Smooth muscle cell (in vitro differentiated cells): ENCODE results near the gene TUBD1. TPM values are rescaled to one million over a fixed set of nuclear protein-coding genes. Genes with fewer than 3 reads are reported as not detected.
"Not testable (repeated sequence)": the region's sequence is repeated elsewhere in the genome, so short reads cannot be mapped to it uniquely, and the experiment has no call there.

Experiments
- DNase-seq: peaks from one replicate; lab custom pipeline; 2025; ENCODE audit not compliant: unreplicated experiment; lab: John Stamatoyannopoulos, UW
- H2AFZ ChIP-seq: fragments of 200-600 bp; sonication (generic); 2 replicates; pipeline ENCODE4 v1.6.0; 2016; ENCODE audit warnings: antibody characterized with exemption, low read depth, mild to moderate bottlenecking
- H3F3A ChIP-seq: fragments of 200-600 bp; sonication (generic); 2 replicates; pipeline ENCODE4 v1.6.0; 2017; ENCODE audit warnings: antibody characterized with exemption, low read depth
- H3K27ac ChIP-seq: fragments of 200-600 bp; sonication (generic); 2 replicates; pipeline ENCODE4 v1.5.1; 2016; ENCODE audit warnings: low read depth, mild to moderate bottlenecking
- H3K27me3 ChIP-seq: fragments of 200-600 bp; sonication (generic); 2 replicates; pipeline ENCODE4 v1.6.1; 2016; ENCODE audit warnings: low read depth, mild to moderate bottlenecking
- H3K36me3 ChIP-seq: fragments of 200-600 bp; sonication (generic); 2 replicates; pipeline ENCODE4 v1.5.1; 2016; ENCODE audit warnings: low read depth
- H3K4me1 ChIP-seq: fragments of 200-600 bp; sonication (generic); 2 replicates; pipeline ENCODE4 v1.5.1; 2016; ENCODE audit warnings: low read depth
- H3K4me2 ChIP-seq: fragments of 200-600 bp; sonication (generic); 2 replicates; pipeline ENCODE4 v1.6.0; 2016; ENCODE audit warnings: mild to moderate bottlenecking
- H3K4me3 ChIP-seq: fragments of 200-600 bp; sonication (generic); 2 replicates; pipeline ENCODE4 v1.5.1; 2016; ENCODE audit warnings: mild to moderate bottlenecking
- H3K79me2 ChIP-seq: fragments of 200-600 bp; sonication (generic); 2 replicates; pipeline ENCODE4 v1.6.0; 2016; ENCODE audit warnings: low read depth, mild to moderate bottlenecking
- H3K9ac ChIP-seq: fragments of 200-600 bp; sonication (generic); 2 replicates; pipeline ENCODE4 v1.6.0; 2016; ENCODE audit warnings: low read depth
- H3K9me3 ChIP-seq: fragments of 200-600 bp; sonication (generic); replicated peaks from 2 replicates; pipeline ENCODE4 v1.5.1; 2016; ENCODE audit warnings: low read depth
- H4K20me1 ChIP-seq: fragments of 200-600 bp; sonication (generic); 2 replicates; pipeline ENCODE4 v1.6.0; 2016; ENCODE audit warnings: low read depth
- whole genome bisulfite sequencing: methylation state at CpG from one replicate; pipeline ENCODE4 v1.1.7; 2016; ENCODE audit warnings: low lambda C conversion rate; 5-methylcytosine and 5-hydroxymethylcytosine counted together
- polyA plus RNA-seq: library from polyadenylated mRNA; unstranded; fragments of >200 nt; fragmentation: Nextera tagmentation; extraction: Ambion mirVana; gene quantifications from 2 replicates; pipeline ENCODE4 v1.2.1, GENCODE V29; 2016
- total RNA-seq: library from RNA; depleted of rRNA; stranded (reverse); fragments of >200 nt; gene quantifications from 2 replicates; pipeline ENCODE4 v1.2.3, GENCODE V29; 2014
- TF ChIP-seq, protein P1 (sequence below): fragments of 200-600 bp; sonication (generic); IDR thresholded peaks from 2 replicates; pipeline ENCODE4 v1.5.1; 2017; ENCODE audit warnings: borderline replicate concordance, mild to moderate bottlenecking, antibody characterized with exemption; ENCODE audit not compliant: insufficient read depth, poor library complexity, severe bottlenecking

Gene TUBD1
- total and polyA plus RNA-seq, 2 experiments from 2014 or later, result 10.3 to 21.8 TPM

GRCh38 chr17:59876107-59876506, 16.6 kb downstream of the TUBD1 start:
- DNase-seq, result no peak
- TF ChIP-seq, protein P1, sequence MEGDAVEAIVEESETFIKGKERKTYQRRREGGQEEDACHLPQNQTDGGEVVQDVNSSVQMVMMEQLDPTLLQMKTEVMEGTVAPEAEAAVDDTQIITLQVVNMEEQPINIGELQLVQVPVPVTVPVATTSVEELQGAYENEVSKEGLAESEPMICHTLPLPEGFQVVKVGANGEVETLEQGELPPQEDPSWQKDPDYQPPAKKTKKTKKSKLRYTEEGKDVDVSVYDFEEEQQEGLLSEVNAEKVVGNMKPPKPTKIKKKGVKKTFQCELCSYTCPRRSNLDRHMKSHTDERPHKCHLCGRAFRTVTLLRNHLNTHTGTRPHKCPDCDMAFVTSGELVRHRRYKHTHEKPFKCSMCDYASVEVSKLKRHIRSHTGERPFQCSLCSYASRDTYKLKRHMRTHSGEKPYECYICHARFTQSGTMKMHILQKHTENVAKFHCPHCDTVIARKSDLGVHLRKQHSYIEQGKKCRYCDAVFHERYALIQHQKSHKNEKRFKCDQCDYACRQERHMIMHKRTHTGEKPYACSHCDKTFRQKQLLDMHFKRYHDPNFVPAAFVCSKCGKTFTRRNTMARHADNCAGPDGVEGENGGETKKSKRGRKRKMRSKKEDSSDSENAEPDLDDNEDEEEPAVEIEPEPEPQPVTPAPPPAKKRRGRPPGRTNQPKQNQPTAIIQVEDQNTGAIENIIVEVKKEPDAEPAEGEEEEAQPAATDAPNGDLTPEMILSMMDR, result no peak
- Histone ChIP-seq H3K36me3 (no peaks in the 10 kb centered on the region), H3K4me1 (no peaks in the 10 kb centered on the region), H3K27ac (no peak overlapping the region), H3K4me2 (no peak overlapping the region), H3K4me3 (no peak overlapping the region), H3K79me2 (no peaks in the 10 kb centered on the region), H4K20me1 (no peaks in the 10 kb centered on the region), H3F3A (no peaks in the 10 kb centered on the region), H2AFZ (no peak overlapping the region), H3K27me3 (no peaks in the 10 kb centered on the region), H3K9ac (no peak overlapping the region), H3K9me3 (no peaks in the 10 kb centered on the region)
- WGBS, result 96% methylated on average over 3 of the region's 3 CpGs

- no peak overlapping the region for H3K4me3 ChIP-seq
- WGBS, result 94% methylated on average over 2 of the region's 2 CpGs
- H3K27me3 ChIP-seq, result no peaks in the 10 kb centered on the region
- H3K4me2 ChIP-seq, result no peak overlapping the region
- H3K36me3 ChIP-seq, result no peaks in the 10 kb centered on the region
- H3K79me2 ChIP-seq, result no peaks in the 10 kb centered on the region
- no peaks in the 10 kb centered on the region for H4K20me1 ChIP-seq
- no peaks in the 10 kb centered on the region for H3K4me1 ChIP-seq
- no peaks in the 10 kb centered on the region for H3F3A ChIP-seq
- H3K9me3 ChIP-seq, result no peaks in the 10 kb centered on the region
- TF ChIP-seq, protein P1, result no peak
- no peak overlapping the region for H3K9ac ChIP-seq
- no peak overlapping the region for H3K27ac ChIP-seq
- DNase-seq, result no peak
- H2AFZ ChIP-seq, result no peak overlapping the region
Measured at GRCh38 chr17:59874376-59874775, 18.4 kb downstream of the TUBD1 start.

DNA sequence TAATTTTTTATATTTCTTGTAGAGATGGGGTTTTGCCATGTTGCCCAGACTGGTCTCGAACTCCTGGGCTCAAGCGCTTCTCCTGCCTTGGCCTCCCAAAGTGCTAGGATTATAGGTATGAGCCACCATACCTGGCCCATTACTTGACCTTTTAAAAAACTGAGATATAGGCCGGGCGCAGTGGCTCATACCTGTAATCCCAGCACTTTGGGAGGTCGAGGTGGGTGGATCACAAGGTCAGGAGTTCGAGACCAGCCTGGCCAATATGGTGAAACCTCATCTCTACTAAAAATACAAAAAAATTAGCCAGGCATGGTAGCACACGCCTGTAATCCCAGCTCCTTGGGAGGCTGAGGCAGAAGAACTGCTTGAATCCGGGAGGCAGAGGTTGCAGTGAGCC, 19.3 kb downstream of the TUBD1 start:
- H3K9ac ChIP-seq, H3K4me1 ChIP-seq, H4K20me1 ChIP-seq, H3K4me3 ChIP-seq, H3K27ac ChIP-seq, H3K9me3 ChIP-seq, H2AFZ ChIP-seq, H3K27me3 ChIP-seq, DNase-seq, H3K79me2 ChIP-seq, H3K4me2 ChIP-seq, H3F3A ChIP-seq, H3K36me3 ChIP-seq: not testable (repeated sequence)
- WGBS, result 95% methylated on average over 8 of the region's 8 CpGs

DNA sequence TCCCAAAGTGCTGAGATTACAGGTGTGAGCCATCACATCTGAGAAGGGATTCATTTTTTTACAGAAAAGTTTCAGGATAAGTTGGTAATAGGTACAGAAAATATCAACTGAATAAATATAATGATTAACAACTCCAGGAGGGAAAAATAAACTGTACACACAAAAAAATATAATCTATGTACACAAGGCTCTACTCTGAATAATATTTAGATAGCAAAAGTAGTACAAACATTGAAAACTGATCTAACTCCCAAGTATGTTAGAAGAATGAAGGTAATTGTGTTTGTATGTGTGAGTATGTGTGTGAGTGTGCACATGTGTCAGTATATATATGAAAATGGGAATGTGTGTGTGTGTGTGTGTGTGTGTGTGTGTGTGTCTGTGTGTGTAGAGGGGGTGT, 20.4 kb downstream of the TUBD1 start:
- Histone ChIP-seq H3K4me3 (no peak overlapping the region), H3F3A (no peaks in the 10 kb centered on the region), H4K20me1 (no peaks in the 10 kb centered on the region), H3K9ac (no peak overlapping the region), H3K4me2 (no peak overlapping the region), H3K9me3 (no peaks in the 10 kb centered on the region), H3K4me1 (no peaks in the 10 kb centered on the region), H2AFZ (no peak overlapping the region), H3K27ac (no peak overlapping the region), H3K36me3 (no peaks in the 10 kb centered on the region), H3K27me3 (no peaks in the 10 kb centered on the region), H3K79me2 (no peaks in the 10 kb centered on the region)
- DNase-seq, result no peak
- TF ChIP-seq, protein P1, result no peak
